ENCODE results near the gene ARHGAP18. TPM values are rescaled to one million over a fixed set of nuclear protein-coding genes. Genes with fewer than 3 reads are reported as not detected.

Gene ARHGAP18
- total and polyA plus RNA-seq, 3 experiments from 2014 or later: 5.8 to 7.2 (median 6.5) TPM

GRCh38 chr6:129686941-129687627, 22.9 kb downstream of the ARHGAP18 start:
- Histone ChIP-seq H3K4me3 (ENCODE audit: low read length) (peak overlapping the region; percentile 12), H3K9me3 (ENCODE audit: low read length) (no peaks in the 10 kb centered on the region), H3K36me3 (ENCODE audit: insufficient read depth, low read length) (no peaks in the 10 kb centered on the region), H3K27me3 (ENCODE audit: insufficient read depth, low read length, poor library complexity, severe bottlenecking) (no peaks in the 10 kb centered on the region), H3K4me1 (ENCODE audit: insufficient read depth, low read length) (peaks cover 49% of the 10 kb centered on the region), H3K27ac (ENCODE audit: low read depth, low read length) (no peak overlapping the region)
- Mint-ChIP-seq H3K27ac (peak overlapping the region; percentile 13 to 88 (median 72)), H3K4me3 (peak overlapping the region; percentile 8 to 87 (median 68)), H3K27me3 (no peaks in the 10 kb centered on the region), H3K4me1 (peaks cover 64 to 76% (median 75%) of the 10 kb centered on the region in 3 donors), H3K36me3 (peaks cover 0 to under 1% (median 0%) of the 10 kb centered on the region in 3 donors), H3K9me3 (no peaks in the 10 kb centered on the region)
- CTCF ChIA-PET: interaction anchor here (0.9 to 1.5 kb wide), 4 partner anchors 16 to 89 kb away, joined by 3 read pairs; no protein-coding TSS in a partner anchor
- POLR2A ChIA-PET: interaction anchor here (0.5 to 0.7 kb wide), 2 partner anchors 27 to 333 kb away, joined by 4 to 5 read pairs; no protein-coding TSS in a partner anchor
- peak; percentile 14 to 69 (median 34) for DNase-seq

- Mint-ChIP-seq H3K36me3 (peaks cover 0 to 1% (median 0%) of the 10 kb centered on the region in 3 donors), H3K4me1 (peaks cover 53 to 67% (median 64%) of the 10 kb centered on the region in 3 donors), H3K9me3 (no peaks in the 10 kb centered on the region), H3K27ac (peak overlapping the region in 2 of 8 donors; percentile 19 to 39), H3K27me3 (no peaks in the 10 kb centered on the region), H3K4me3 (peak overlapping the region in 4 of 7 donors; percentile 9 to 48 (median 29))
- Histone ChIP-seq H3K36me3 (ENCODE audit: insufficient read depth, low read length) (no peaks in the 10 kb centered on the region), H3K27me3 (ENCODE audit: insufficient read depth, low read length, poor library complexity, severe bottlenecking) (no peaks in the 10 kb centered on the region), H3K4me1 (ENCODE audit: insufficient read depth, low read length) (peaks cover 49% of the 10 kb centered on the region), H3K9me3 (ENCODE audit: low read length) (no peaks in the 10 kb centered on the region), H3K27ac (ENCODE audit: low read depth, low read length) (no peak overlapping the region), H3K4me3 (ENCODE audit: low read length) (no peak overlapping the region)
- CTCF ChIA-PET: interaction anchor here (1.0 to 2.0 kb wide), 3 partner anchors 9 to 24 kb away, joined by 3 to 5 read pairs (median 4); partner anchors contain the start of gene ARHGAP18
- DNase-seq: no peak
- POLR2A ChIA-PET: no interaction called here
Observed at GRCh38 chr6:129685662-129686031, 24.3 kb downstream of the ARHGAP18 start.

GRCh38 chr6:129684903-129685661, 24.9 kb downstream of the ARHGAP18 start:
- ChIA-PET POLR2A (no interaction called here), CTCF (interaction anchor here (1.0 to 2.0 kb wide), 4 partner anchors 9 to 28 kb away, joined by 3 to 5 read pairs (median 4); partner anchors contain the start of gene ARHGAP18)
- H3K9me3 Mint-ChIP-seq: no peaks in the 10 kb centered on the region
- H3K27me3 Mint-ChIP-seq: no peaks in the 10 kb centered on the region
- no peak for DNase-seq
- H3K4me1 ChIP-seq (ENCODE audit: insufficient read depth, low read length): peaks cover 49% of the 10 kb centered on the region
- peak overlapping the region; percentile 40 for H3K27ac ChIP-seq (ENCODE audit: low read depth, low read length)
- H3K27ac Mint-ChIP-seq: peak overlapping the region in 2 of 8 donors; percentile 12 to 74
- H3K4me3 Mint-ChIP-seq: peak overlapping the region in 1 of 7 donors; percentile 23
- H3K4me1 Mint-ChIP-seq: peaks cover 53 to 71% (median 64%) of the 10 kb centered on the region in 3 donors
- no peaks in the 10 kb centered on the region for H3K27me3 ChIP-seq (ENCODE audit: insufficient read depth, low read length, poor library complexity, severe bottlenecking)
- H3K36me3 ChIP-seq (ENCODE audit: insufficient read depth, low read length): no peaks in the 10 kb centered on the region
- no peak overlapping the region for H3K4me3 ChIP-seq (ENCODE audit: low read length)
- H3K9me3 ChIP-seq (ENCODE audit: low read length): no peaks in the 10 kb centered on the region
- H3K36me3 Mint-ChIP-seq: peaks cover 0 to 1% (median 0%) of the 10 kb centered on the region in 3 donors

- Histone ChIP-seq H3K9me3 (ENCODE audit: low read length) (no peaks in the 10 kb centered on the region), H3K36me3 (ENCODE audit: insufficient read depth, low read length) (no peaks in the 10 kb centered on the region), H3K4me3 (ENCODE audit: low read length) (no peak overlapping the region), H3K4me1 (ENCODE audit: insufficient read depth, low read length) (peaks cover 49% of the 10 kb centered on the region), H3K27me3 (ENCODE audit: insufficient read depth, low read length, poor library complexity, severe bottlenecking) (no peaks in the 10 kb centered on the region), H3K27ac (ENCODE audit: low read depth, low read length) (peak overlapping the region; percentile 40)
- peaks cover 0 to 1% (median 0%) of the 10 kb centered on the region in 3 donors for H3K36me3 Mint-ChIP-seq
- peak overlapping the region in 7 of 8 donors; percentile 41 to 94 (median 86) for H3K27ac Mint-ChIP-seq
- no peak for DNase-seq
- ChIA-PET POLR2A (interaction anchor here (1.0 to 1.3 kb wide), 2 partner anchors 16 to 25 kb away, joined by 3 to 6 read pairs; partner anchors contain the start of gene ARHGAP18), CTCF (interaction anchor here (0.8 to 2.0 kb wide), 5 partner anchors 9 to 337 kb away, joined by 3 to 6 read pairs (median 4); no protein-coding TSS in a partner anchor)
- H3K9me3 Mint-ChIP-seq: no peaks in the 10 kb centered on the region
- peak overlapping the region in 6 of 7 donors; percentile 49 to 64 (median 60) for H3K4me3 Mint-ChIP-seq
- peaks cover 55 to 69% (median 67%) of the 10 kb centered on the region in 3 donors for H3K4me1 Mint-ChIP-seq
- H3K27me3 Mint-ChIP-seq: no peaks in the 10 kb centered on the region
Observed at GRCh38 chr6:129684323-129684884, 25.6 kb downstream of the ARHGAP18 start.

- Histone ChIP-seq H3K4me3 (ENCODE audit: low read length) (no peak overlapping the region), H3K4me1 (ENCODE audit: insufficient read depth, low read length) (peaks cover 49% of the 10 kb centered on the region), H3K9me3 (ENCODE audit: low read length) (no peaks in the 10 kb centered on the region), H3K27me3 (ENCODE audit: insufficient read depth, low read length, poor library complexity, severe bottlenecking) (no peaks in the 10 kb centered on the region), H3K27ac (ENCODE audit: low read depth, low read length) (peak overlapping the region; percentile 64), H3K36me3 (ENCODE audit: insufficient read depth, low read length) (no peaks in the 10 kb centered on the region)
- ChIA-PET CTCF (interaction anchor here (0.8 to 2.0 kb wide), 5 partner anchors 8 to 338 kb away, joined by 3 to 6 read pairs (median 4); no protein-coding TSS in a partner anchor), POLR2A (interaction anchor here (1.0 to 1.3 kb wide), 2 partner anchors 16 to 26 kb away, joined by 3 to 6 read pairs; partner anchors contain the start of gene ARHGAP18)
- Mint-ChIP-seq H3K36me3 (peaks cover 0 to 1% (median 0%) of the 10 kb centered on the region in 3 donors), H3K27ac (peak overlapping the region; percentile 41 to 95 (median 86)), H3K4me1 (peaks cover 52 to 66% (median 63%) of the 10 kb centered on the region in 3 donors), H3K4me3 (peak overlapping the region in 6 of 7 donors; percentile 49 to 64 (median 60)), H3K9me3 (no peaks in the 10 kb centered on the region), H3K27me3 (no peaks in the 10 kb centered on the region)
- DNase-seq: peak; percentile 12 to 77 (median 51)
Observed at GRCh38 chr6:129683601-129684322, 26.2 kb downstream of the ARHGAP18 start.

- peaks cover 36% of the 10 kb centered on the region for H3K4me1 ChIP-seq (ENCODE audit: insufficient read depth, low read length)
- no peak overlapping the region for H3K4me3 ChIP-seq (ENCODE audit: low read length)
- peak overlapping the region in 1 of 8 donors; percentile 79 for H3K27ac Mint-ChIP-seq
- CTCF ChIA-PET: interaction anchor here (1.0 to 2.5 kb wide), 4 partner anchors 8 to 33 kb away, joined by 3 to 11 read pairs (median 4); no protein-coding TSS in a partner anchor
- DNase-seq: no peak
- peaks cover 0 to 1% (median 0%) of the 10 kb centered on the region in 3 donors for H3K36me3 Mint-ChIP-seq
- H3K36me3 ChIP-seq (ENCODE audit: insufficient read depth, low read length): no peaks in the 10 kb centered on the region
- no peak overlapping the region for H3K27ac ChIP-seq (ENCODE audit: low read depth, low read length)
- H3K27me3 ChIP-seq (ENCODE audit: insufficient read depth, low read length, poor library complexity, severe bottlenecking): no peaks in the 10 kb centered on the region
- POLR2A ChIA-PET: interaction anchor here (0.6 kb wide), 1 partner anchor 28 kb away, joined by 3 read pairs; the partner anchor contains the start of gene ARHGAP18
- H3K27me3 Mint-ChIP-seq: no peaks in the 10 kb centered on the region
- no peak overlapping the region for H3K4me3 Mint-ChIP-seq
- peaks cover 42 to 65% (median 61%) of the 10 kb centered on the region in 3 donors for H3K4me1 Mint-ChIP-seq
- H3K9me3 Mint-ChIP-seq: no peaks in the 10 kb centered on the region
- no peaks in the 10 kb centered on the region for H3K9me3 ChIP-seq (ENCODE audit: low read length)
Observed at GRCh38 chr6:129681913-129682205, 28.1 kb downstream of the ARHGAP18 start.

- Histone ChIP-seq H3K4me1 (ENCODE audit: insufficient read depth, low read length) (peaks cover 24% of the 10 kb centered on the region), H3K27me3 (ENCODE audit: insufficient read depth, low read length, poor library complexity, severe bottlenecking) (no peaks in the 10 kb centered on the region), H3K27ac (ENCODE audit: low read depth, low read length) (no peak overlapping the region), H3K9me3 (ENCODE audit: low read length) (no peaks in the 10 kb centered on the region), H3K4me3 (ENCODE audit: low read length) (no peak overlapping the region), H3K36me3 (ENCODE audit: insufficient read depth, low read length) (no peaks in the 10 kb centered on the region)
- CTCF ChIA-PET: interaction anchor here (2.5 kb wide), 1 partner anchor 9 kb away, joined by 11 read pairs; no protein-coding TSS in a partner anchor
- no peaks in the 10 kb centered on the region for H3K9me3 Mint-ChIP-seq
- POLR2A ChIA-PET: no interaction called here
- H3K4me3 Mint-ChIP-seq: no peak overlapping the region
- peaks cover 0 to 1% (median 0%) of the 10 kb centered on the region in 3 donors for H3K36me3 Mint-ChIP-seq
- peak overlapping the region in 1 of 8 donors; percentile 15 for H3K27ac Mint-ChIP-seq
- H3K27me3 Mint-ChIP-seq: no peaks in the 10 kb centered on the region
- H3K4me1 Mint-ChIP-seq: peaks cover 33 to 59% (median 51%) of the 10 kb centered on the region in 3 donors
- no peak for DNase-seq
Observed at GRCh38 chr6:129680633-129681032, 29.3 kb downstream of the ARHGAP18 start.

All from CD8-positive, alpha-beta memory T cell (primary cell).